Amygdala (tissue), 56 donors: ENCODE results near the gene TOGARAM2.
"Not testable (repeated sequence)": the region's sequence is repeated elsewhere in the genome, so short reads cannot be mapped to it uniquely, and the experiment has no call there.

Experiments
- DNase-seq, 56 donors: peaks; one replicate each; lab custom pipeline; 2025; lab: John Stamatoyannopoulos, UW

Gene TOGARAM2

DNA sequence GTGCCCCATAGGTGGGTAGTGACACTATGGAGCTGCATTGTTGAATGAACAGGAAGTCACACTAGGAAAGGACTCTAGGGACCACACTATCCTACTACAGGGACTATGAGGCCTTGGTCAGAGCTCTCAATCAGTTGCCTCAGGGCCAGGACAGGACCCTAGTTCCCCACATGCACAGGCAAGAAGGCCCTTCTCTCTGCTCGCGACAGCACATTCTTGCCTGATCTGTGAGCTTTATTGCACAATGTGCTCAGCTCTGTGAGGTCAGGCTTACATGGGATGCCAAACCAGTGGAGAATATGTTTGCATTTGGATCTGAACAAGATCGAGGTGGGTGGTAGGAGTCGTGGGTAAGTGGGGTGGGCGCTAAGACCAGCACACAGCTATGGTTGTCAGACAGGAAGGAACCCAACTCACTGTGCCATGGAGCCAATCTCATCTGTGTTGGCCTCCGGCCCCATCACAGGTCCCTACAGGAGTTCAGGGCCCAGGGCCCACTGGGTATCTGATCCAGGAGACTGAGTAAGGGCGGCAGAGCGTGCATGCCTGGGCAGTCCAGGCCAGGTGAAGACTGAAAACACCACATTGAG, 85.3 kb downstream of the TOGARAM2 start:
- no peak for DNase-seq

DNA sequence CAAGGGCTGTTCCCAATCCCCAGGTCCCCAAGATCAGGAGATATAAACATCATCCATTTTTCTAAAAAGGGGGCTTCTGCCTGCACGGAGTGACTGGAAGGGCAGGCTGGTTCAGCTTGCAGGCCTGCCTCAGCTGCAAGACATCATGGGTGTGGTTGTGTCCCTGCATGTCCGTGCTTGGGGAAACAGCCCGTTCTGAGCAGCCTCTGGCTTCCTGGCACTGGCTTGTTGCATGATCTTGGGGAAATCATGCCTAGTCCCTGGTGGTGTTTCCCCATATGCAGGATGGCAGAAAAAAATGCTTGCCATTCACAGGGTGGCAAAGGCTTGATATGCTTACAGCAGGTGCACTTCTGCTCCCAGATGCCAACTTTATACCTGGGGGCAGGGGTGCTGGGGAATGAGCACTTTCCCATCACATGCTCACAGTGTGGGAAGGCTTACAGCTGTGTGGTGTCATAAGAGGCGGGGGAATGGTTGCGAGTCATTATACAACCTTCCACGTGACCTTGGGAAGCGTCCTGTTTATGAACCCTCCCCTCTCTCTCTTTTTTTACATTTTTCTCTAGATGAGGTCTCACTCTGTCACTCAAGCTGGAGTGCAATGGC, 86.0 kb downstream of the TOGARAM2 start:
- DNase-seq = no peak

DNA sequence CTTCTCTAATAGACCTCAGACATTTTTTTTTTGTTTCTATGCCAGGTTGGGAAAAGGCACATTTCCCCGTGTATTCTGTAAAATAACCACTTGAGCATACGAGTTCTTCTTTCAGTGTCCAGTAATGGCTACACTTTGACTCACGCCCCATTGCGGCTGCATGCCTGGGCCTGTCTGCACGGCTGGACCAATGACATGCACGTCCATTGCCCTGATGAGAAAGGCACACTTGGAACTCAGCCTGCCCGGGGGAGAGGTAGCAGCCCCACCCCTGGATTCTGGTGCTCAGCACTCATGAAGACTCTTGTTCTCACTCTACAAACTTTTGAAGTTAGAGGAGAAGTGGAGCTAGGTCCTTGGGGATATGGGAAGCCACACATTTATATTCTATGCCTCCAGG, 87.4 kb downstream of the TOGARAM2 start:
- no peak for DNase-seq

DNA sequence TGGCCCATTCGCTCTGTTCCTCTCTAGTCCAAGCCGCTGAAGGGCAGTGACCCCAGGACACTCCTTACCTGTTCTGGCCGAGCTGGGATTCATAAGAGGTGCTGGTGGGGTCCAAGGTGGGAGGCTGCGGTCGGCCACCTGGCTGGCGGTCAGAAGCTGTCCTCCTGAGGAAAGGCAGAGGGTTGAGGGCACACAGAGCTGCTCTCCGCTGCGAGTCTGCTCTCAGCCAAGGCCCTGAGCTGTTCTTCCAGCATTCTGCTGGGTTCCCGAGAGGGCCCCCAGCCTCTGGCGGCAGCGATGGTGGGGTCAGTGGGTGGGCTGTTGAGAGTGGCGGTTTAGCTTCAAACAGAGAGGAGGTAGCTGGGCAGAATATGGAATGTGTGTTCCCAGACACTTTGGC, 89.4 kb downstream of the TOGARAM2 start:
- no peak for DNase-seq

DNA sequence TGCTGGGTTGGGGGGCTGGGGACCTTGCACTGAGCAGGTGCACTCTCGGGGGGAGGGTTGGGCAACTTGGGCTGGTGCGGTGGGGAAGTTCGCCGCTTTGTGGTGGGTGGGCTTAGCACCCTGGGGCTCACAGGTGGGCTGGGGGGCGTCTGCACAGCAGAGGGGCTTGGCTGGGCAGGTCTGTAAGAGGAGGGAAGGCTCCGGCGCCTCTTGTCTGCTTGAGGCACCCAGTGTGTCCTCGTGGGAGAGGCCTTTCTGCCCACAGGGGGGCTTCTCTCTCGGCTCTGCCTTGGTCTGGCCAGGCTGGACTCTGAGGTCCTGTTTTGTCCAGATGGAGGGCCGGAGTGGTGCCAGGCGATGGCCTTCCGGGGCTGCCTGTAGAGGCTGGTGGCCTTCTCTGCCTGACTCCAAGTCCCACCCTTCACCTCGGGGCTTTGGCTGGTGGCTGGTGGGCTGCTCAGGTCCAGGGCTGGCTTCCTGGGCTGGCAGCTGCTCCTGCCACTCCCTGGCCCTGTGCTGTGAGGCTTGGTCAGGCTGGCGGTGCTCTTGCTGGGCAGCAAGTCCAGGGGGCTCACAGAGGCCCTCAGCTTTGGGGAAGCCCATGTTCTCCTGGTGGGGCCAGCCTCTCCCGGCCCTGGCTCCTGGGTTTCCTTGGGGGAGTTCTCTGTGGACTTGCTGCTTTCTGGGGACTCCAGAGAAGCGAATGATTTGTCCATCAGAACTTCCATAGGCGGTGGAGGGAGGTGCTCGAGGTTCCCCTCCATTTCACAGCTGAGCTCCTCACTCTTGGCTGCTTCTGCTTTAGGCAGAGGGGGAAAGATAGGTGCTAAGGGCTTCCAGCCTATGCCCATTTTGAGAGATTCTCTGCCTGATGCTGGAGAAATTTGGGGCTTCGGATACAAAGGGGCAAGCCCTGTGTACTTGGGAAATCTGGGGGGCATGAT, 90.2 kb downstream of the TOGARAM2 start:
- no peak for DNase-seq

DNA sequence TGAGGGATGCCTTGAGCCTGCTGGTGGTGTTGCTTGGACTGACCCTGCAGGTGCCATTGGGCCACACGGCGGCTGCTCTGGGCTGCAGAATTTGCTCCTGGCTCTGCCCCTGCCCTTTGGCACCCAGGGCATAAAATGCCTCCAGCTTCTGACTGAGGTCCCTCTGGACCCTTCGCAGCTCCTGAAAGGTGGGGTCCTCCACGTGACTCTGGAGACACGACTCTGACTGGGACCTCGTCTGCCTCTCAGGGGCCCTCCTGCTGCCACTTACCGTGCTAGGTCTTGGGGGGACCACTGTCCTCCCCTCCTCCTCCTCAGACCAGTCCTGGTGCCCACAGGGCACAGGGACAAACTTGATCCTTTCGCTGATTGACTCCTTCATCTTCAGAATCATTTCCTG, 91.2 kb downstream of the TOGARAM2 start:
- DNase-seq = no peak

DNA sequence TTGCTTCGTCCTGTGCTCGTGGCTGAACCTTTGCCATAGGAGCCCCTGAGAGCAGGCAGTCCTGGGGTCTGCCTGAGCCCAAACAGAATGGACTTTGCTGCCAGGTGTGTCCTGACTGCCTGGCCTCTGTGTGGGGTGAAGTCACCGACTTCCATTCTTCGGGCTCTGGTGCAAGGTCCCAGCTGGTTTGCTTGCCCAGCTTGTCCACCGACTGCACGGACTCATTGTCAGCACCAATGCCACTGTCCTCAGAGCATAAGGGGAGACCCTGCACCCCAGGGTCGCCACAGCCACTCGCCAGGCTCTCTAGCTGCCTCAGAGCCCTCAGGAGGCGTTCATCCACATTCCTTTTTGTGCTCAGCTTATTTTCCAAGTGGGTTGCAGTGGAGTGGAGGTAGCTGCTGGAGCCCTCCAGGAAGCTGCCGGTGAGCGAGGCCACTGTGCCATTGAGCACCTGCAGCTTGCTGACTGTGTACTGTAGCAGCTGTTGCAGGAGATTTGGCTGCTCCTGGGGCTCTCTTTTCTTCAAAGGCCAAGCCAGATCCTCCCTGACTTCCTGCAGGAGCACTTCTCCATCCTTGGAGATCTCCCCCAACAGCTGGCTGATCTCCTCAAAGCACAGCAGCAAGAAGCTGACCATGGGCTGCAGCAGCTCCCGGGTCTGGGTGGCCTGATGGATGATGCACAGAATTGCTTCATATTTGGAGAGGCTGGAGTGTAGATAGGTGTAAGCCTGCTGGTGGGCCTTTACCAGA, 92.0 kb downstream of the TOGARAM2 start:
- DNase-seq = no peak

DNA sequence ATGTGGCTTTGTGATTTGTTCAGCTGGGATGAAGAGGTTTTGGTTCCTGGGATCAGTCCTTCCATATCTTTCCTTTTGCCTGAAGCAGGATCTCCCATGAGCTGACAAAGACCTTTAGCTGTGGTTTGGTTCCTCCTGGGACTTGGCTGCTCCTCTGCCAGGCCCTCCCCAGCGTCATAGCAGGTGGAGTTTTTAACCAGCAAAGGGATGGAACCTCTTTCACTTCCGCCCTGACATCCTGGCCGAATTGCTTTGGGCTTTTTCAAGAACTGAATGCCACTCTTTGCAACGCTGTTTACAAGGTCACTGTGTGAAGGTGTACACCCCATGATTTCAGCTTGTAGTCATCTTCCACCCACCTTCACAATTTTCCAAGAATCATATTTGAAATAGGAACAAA, 92.8 kb downstream of the TOGARAM2 start:
- DNase-seq = no peak

DNA sequence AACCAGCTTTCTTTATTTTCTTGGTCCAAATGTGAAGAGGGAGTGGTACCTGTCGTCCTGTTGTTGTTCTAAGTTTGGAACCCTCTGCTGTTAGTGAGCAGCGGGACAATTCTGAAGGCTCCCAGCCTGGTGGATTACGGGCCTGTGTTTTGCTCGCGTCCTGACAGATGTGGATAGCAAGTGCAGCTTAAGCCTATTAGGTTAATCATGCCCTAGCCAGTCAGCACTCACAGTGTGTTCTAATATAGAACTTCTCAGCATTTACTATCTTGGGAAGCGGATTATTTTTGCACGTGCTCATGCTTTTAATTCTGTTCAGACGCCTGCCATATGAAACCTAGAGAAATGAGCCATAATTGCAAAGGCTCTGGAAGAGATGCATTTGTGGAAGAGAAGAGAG, 93.3 kb downstream of the TOGARAM2 start, which contains the start of gene PCARE:
PCARE (minus strand) TSS at position 113 of the 400 bp plus-strand sequence. CDS start 262 bp downstream, outside the sequence.
- no peak for DNase-seq

DNA sequence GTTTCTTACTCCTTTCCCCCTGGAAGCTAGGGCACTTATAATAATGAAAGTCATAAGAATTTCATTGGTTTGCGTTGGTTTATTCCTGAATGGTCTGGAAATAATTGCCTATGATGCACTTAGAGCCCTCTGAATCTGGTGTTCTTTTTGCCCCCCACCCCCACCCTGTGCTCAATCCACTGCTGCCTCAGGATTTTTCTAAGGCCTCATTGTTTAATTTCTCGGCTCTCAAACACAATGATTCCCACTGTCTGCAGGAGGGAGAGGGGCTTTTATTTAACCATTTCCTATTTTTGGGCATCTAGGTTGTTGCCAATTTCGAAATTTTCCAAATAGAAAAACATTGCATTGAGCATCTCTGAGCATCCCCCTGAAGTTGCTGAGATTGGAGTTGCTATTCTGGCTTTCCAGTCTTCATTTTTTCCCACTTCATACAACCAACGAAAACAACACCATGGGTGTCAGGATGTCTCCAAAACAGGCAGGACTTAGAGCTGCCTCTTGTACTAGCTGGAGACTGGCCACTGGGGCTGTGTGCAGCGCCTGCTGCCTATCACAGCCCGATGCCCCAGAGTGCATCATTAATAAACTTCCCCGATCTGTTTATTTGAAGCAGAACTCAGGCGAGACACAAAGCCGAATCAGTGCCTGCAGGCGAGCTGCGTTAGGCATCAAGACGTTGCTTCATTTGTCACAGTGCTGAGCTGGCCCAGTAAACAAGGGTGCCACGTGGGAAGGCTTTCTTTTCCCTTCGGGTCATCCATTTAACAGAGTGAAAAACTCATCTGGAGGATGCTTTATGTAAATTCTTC, 95.0 kb downstream of the TOGARAM2 start:
- peak in 54 of 56 donors; percentile 10 to 89 (median 69) for DNase-seq

DNA sequence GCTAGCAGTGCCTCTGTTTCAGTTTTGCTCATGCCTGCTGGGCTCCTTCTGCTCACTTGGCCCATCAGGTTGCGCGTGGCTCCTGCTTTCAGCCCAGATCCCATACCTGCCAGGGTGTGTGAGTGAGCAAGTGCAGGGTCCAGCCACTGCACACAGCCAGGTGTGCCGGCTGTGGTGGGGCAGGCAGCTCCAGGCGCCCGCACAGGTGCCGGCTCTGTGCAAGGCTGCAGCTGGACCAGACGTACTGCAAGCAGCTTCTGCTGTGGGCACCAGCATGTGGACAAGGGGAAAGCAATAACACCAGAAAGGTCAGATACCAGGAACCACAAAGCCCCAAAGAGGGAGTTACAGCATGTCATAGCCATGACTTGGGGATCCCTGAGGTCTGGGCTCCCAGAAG, 98.8 kb downstream of the TOGARAM2 start:
- no peak for DNase-seq

DNA sequence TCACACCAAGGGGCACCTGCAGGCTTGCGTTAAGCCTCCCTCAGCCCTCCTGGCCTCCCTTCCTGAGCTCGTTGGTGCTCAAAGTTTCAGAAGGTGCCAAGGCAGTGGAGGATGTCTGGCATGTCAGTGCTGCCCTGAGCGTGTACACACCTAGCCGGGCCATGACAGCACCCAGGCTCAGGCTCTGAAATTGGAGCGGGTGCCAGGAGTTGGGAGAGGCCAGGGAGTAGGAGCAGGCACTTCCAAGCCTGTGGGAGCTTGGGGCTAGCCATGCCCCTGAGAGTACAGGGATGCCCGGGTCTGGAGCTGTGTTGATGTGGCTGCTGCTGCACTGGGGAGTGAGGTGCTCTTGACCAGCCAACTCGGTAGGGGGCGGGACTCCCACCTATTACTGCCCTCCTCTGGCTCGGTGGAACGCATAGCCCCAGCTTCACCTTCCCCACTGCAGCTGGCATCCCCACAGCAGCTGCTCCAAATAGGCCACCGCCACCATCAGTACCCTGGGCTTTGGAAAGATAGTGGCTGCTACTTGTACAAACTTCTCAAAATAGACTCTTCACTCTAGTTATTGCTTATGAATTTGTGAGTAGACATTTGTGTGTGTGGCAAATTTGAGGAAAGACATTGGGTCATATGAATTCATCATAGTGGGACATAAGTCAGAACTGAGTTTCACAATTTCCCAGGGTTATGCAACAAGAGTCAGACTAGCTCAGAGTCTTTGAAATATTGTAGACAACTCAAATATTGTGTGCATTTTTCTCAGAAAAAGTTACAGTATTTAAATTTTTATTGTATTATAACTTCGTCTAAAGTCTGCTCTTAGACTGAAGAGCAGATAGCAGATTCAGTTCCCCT, 100.0 kb downstream of the TOGARAM2 start:
- DNase-seq = no peak

DNA sequence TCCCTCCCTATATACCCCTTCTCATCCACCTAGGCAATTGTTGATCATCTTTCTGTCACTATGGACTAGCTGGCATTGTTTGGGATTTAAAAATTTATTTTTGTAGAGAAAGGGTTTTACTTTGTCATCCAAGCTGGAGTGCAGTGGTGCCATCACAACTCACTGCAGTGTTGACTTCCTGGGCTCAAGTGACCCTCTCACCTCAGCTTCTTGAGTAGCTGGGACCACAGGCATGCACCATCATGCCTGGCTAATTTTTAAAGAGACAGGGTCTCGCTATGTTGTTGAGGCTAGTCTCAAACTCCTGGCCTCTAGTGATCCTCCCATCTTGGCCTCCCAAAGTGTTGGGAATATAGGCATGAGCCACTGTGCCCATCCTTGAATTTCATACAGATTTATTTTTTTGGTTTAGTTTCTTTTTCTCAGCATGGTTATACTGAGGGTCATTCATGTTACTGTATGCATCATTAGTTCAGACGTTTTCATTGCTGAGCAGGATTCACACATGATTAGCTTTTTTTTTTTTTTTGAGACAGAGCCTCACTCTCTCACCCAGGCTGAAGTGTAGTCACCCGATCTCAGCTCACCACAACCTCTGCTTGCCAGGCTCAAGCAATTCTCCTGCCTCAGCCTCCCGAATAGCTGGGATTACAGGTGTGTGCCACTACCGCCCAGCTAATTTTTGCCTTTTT, 101.9 kb downstream of the TOGARAM2 start:
- no peak for DNase-seq

DNA sequence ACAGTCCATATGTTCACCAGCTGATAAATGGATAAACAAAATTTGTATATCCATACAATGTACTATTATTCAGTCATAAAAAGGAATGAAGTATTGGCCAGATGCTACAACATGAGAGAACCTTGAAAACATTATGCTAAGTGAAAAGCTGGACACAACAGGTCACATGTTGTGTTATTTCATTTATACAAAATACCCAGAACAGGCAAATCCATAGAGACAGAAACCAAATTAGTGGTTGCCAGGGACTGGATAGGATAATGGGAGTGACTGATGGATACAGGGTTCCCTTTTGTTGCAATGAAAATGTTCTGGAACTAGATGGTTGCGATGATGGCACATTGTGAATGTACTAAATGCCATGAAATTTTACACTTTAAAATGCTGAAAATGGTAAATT, 103.5 kb downstream of the TOGARAM2 start:
- no peak for DNase-seq

DNA sequence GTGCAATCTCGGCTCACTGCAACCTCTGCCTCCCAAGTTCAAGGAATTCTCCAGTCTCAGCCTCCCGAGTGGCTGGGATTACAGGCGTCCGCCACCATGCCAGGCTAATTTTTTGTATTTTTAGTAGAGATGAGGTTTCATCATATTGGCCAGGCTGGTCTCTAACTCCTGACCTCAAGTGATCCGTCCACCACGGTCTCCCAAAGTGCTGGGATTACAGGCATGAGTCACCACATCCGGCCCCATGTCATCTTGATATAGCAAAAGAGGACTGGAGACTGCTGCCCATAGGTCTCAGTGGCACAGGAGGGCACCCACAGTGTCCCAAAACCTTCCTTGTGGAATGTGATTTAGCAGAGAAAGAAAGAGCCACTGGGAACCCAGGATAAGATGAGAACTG, 109.2 kb downstream of the TOGARAM2 start:
- DNase-seq = not testable (repeated sequence)

DNA sequence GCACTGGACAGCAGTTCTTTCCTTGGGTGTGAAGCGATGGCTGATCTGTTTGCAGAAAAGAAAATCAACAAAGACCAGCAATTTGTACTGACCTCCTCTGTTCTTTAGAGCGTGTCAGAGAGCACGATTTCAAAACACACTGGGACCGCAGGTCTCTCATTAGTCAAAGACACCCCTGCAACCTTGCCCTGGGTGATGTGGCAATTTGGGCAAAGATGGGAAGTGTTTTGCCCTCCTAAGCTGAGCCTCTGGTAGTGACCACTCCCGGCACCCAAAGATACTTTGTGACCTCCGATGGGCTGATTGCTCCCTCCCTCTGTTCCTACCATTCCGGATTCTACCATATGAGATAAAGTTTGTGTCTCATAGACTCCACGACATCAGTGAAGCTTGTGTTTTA, 115.9 kb downstream of the TOGARAM2 start:
- DNase-seq = no peak

DNA sequence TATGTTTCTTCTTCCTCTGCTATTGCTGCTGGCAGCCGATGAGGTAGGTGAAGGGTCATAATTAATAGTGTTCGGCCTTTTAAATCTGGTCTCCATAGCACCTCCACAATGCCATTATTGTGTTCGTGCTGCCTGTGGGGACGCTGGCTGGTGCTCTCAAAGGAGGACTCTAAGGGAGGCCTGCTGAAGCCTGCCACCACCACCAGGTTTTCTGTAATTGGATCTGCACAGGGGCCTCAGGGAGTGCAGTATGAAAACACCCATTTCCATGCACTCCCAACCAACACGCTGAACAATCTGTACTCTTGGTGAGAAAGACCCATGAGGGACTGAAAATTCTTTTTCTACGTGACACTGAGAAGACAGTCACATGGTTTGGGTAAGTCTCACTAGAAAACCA, 116.5 kb downstream of the TOGARAM2 start:
- no peak for DNase-seq

DNA sequence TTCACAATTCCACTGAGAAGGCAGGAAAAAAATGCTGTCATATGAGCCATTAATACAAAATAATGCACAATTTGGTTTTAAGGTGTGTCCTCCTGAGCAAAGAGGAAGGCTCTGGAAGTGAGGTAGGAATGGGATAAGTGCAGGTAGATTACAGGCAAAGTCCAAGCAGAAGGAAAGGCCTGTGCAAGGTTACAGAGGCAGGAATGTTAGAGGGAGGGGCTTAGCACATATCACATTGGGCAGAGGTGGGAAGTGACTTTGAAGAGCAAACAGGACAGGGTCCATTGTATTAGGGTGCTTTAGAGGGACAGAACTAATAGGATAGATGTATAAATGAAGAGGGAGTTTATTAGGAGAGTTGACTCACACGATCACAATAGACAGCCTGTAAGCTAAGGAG, 119.5 kb downstream of the TOGARAM2 start:
- DNase-seq = no peak
